Measurements from ENCODE around the gene SLC10A3. TPM values are rescaled to one million over a fixed set of nuclear protein-coding genes. Genes with fewer than 3 reads are reported as not detected.

SLC10A3 gene
- total RNA-seq, 1 experiment from 2014 or later = 67.2 TPM

DNA sequence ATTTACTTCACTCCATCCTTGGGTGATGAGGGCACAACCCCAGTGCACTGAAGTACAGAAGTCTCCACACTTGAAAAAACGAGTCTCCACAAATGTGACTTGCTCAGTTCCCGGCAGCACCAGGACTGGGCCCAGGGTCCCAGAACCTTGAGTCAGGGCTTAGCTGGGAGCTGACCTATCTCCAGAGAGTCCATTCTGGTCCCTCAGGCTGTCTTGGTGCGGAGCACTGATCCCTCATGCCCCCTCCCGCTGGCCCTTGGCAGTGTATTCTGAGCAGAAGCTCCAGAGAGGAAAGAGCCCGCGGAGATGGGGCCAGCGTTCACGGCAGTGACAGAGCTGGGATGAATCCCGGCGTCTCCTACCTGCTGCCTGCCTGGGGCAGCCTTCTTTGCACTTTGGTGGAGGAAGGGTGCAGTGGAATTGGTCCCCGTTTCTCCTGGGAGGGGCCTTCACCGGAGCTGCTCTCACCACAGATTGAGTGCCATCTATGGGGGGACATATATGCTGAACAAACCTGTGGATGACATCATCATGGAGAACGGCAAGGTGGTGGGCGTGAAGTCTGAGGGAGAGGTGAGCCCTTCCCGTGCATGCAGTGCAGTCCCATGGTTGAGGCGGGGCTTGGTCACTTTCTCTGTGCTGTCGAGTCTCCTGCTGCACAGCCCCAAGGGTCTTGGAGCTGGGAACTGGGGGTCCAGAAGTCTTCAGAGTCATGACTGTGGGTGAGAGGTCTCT lies 49.6 kb downstream of the SLC10A3 start:
- DNase-seq (ENCODE audit: low spot score) = no peak

GRCh38 chrX:154439841-154440240 lies 50.6 kb downstream of the SLC10A3 start:
- DNase-seq (ENCODE audit: low spot score) = no peak

- no peak for DNase-seq (ENCODE audit: low spot score)
These were observed 52.2 kb downstream of the SLC10A3 start for GRCh38 chrX:154437971-154438893.

Small RNAs within 50 kb of the gene (small RNA-seq; reads per million reads assigned to genes)
- not detected for gene MIR6858
- gene RN7SL697P = not detected

Other genes with a start within 250 kb of the SLC10A3 start
- gene OPN1MW3, start 233.0 kb downstream of the SLC10A3 start, total RNA-seq (2014; rRNA removed; shearing (Covaris generic)) = not detected in 2 replicates
- gene TEX28, start 195.5 kb downstream of the SLC10A3 start, total RNA-seq (2014; rRNA removed; shearing (Covaris generic)) = not detected in 2 replicates
- gene TKTL1, start 194.8 kb downstream of the SLC10A3 start, total RNA-seq (2014; rRNA removed; shearing (Covaris generic)) = not detected in 2 replicates
- 482 and 516 TPM in 2 replicates for gene FLNA, start 116.0 kb downstream of the SLC10A3 start, total RNA-seq (2014; rRNA removed; shearing (Covaris generic))
- gene EMD, start 111.3 kb downstream of the SLC10A3 start, total RNA-seq (2014; rRNA removed; shearing (Covaris generic)) = 70.5 and 87.0 TPM in 2 replicates
- gene RPL10, start 92.3 kb downstream of the SLC10A3 start, total RNA-seq (2014; rRNA removed; shearing (Covaris generic)) = 4,676 and 4,679 TPM in 2 replicates
- gene DNASE1L1, start 81.4 kb downstream of the SLC10A3 start, total RNA-seq (2014; rRNA removed; shearing (Covaris generic)) = 114 and 118 TPM in 2 replicates
- 60.3 and 80.6 TPM in 2 replicates for gene TAFAZZIN, start 79.1 kb downstream of the SLC10A3 start, total RNA-seq (2014; rRNA removed; shearing (Covaris generic))
- 162 and 181 TPM in 2 replicates for gene ATP6AP1, start 62.0 kb downstream of the SLC10A3 start, total RNA-seq (2014; rRNA removed; shearing (Covaris generic))
- gene GDI1, start 53.5 kb downstream of the SLC10A3 start, total RNA-seq (2014; rRNA removed; shearing (Covaris generic)) = 124 and 128 TPM in 2 replicates
- 103 and 107 TPM in 2 replicates for gene FAM50A, start 46.5 kb downstream of the SLC10A3 start, total RNA-seq (2014; rRNA removed; shearing (Covaris generic))
- 33.6 and 40.8 TPM in 2 replicates for gene PLXNA3, start 32.3 kb downstream of the SLC10A3 start, total RNA-seq (2014; rRNA removed; shearing (Covaris generic))
- 122 and 129 TPM in 2 replicates for gene LAGE3, start 11.3 kb downstream of the SLC10A3 start, total RNA-seq (2014; rRNA removed; shearing (Covaris generic))
- 195 and 203 TPM in 2 replicates for gene UBL4A, start 4.0 kb downstream of the SLC10A3 start, total RNA-seq (2014; rRNA removed; shearing (Covaris generic))
- gene FAM3A, start 25.6 kb upstream of the SLC10A3 start, total RNA-seq (2014; rRNA removed; shearing (Covaris generic)) = 73.0 and 89.0 TPM in 2 replicates
- gene G6PD, start 56.2 kb upstream of the SLC10A3 start, total RNA-seq (2014; rRNA removed; shearing (Covaris generic)) = 269 and 280 TPM in 2 replicates
- 43.4 and 51.1 TPM in 2 replicates for gene IKBKG, start 57.0 kb upstream of the SLC10A3 start, total RNA-seq (2014; rRNA removed; shearing (Covaris generic))
- gene CTAG1A, start 94.5 kb upstream of the SLC10A3 start, total RNA-seq (2014; rRNA removed; shearing (Covaris generic)) = not detected in 2 replicates
- gene CTAG1B, start 128.7 kb upstream of the SLC10A3 start, total RNA-seq (2014; rRNA removed; shearing (Covaris generic)) = not detected in 2 replicates
- not detected in 2 replicates for gene CTAG2, start 162.9 kb upstream of the SLC10A3 start, total RNA-seq (2014; rRNA removed; shearing (Covaris generic))